Gastroesophageal sphincter (tissue), 4 donors: ENCODE data around the gene KCTD21. TPM values are rescaled to one million over a fixed set of nuclear protein-coding genes. Genes with fewer than 3 reads are reported as not detected.

Experiments
- ATAC-seq: fragments of 150-250 bp; one replicate; pipeline ENCODE4 v1.9.1; 2016; ENCODE audit warnings: mild to moderate bottlenecking, moderate library complexity
- H3K27ac ChIP-seq, 4 donors: fragments of 200-600 bp; sonication (generic) in 3 of 4; 1 replicate in 3 of 4; 2 replicates in 1 of 4; pipeline ENCODE4 v1.5.1; 2016 to 2019
- H3K27me3 ChIP-seq: fragments of 200-600 bp; sonication (generic); one replicate; pipeline ENCODE4 v1.5.1; 2019
- H3K36me3 ChIP-seq, 2 donors: fragments of 200-600 bp; sonication (generic); one replicate each; pipeline ENCODE4 v1.5.1; 2019; ENCODE audit warnings: control low read depth in 1 of 2
- H3K4me1 ChIP-seq, 3 donors: fragments of 200-600 bp; sonication (generic); 1 replicate in 2 of 3; 2 replicates in 1 of 3; pipeline ENCODE4 v1.5.1; 2016 to 2019; ENCODE audit warnings: control low read depth in 2 of 3
- H3K4me3 ChIP-seq, 2 donors: fragments of 200-600 bp; sonication (generic); one replicate each; pipeline ENCODE4 v1.5.1; 2019; ENCODE audit warnings: mild to moderate bottlenecking in 1 of 2, moderate library complexity in 1 of 2
- H3K9me3 ChIP-seq, 3 donors: fragments of 200-600 bp; sonication (generic); one replicate each; pipeline ENCODE4 v1.5.1; 2017 to 2019; ENCODE audit warnings: control low read depth in 2 of 3
- EP300 ChIP-seq: sonication (generic); formaldehyde crosslinking; IDR thresholded peaks from one replicate; pipeline ENCODE4 v1.6.1; 2017; ENCODE audit warnings: antibody characterized with exemption, mild to moderate bottlenecking
- POLR2A ChIP-seq, 2 donors: fragments of 450-650 bp; IDR thresholded peaks; one replicate each; pipeline ENCODE4 v1.6.1; 2017; ENCODE audit warnings: antibody characterized with exemption in 2 of 2, mild to moderate bottlenecking in 2 of 2, moderate library complexity in 1 of 2
- POLR2AphosphoS5 ChIP-seq: sonication (generic); formaldehyde crosslinking; IDR thresholded peaks from one replicate; pipeline ENCODE4 v1.6.1; 2017; ENCODE audit warnings: antibody characterized with exemption
- WGBS, 2 donors: methylation state at CpG; one replicate each; pipeline ENCODE4 v1.1.5; 2018; ENCODE audit warnings: low coverage in 1 of 2; 5-methylcytosine and 5-hydroxymethylcytosine counted together
- total RNA-seq, 4 donors: library from RNA; depleted of rRNA; stranded (reverse); fragments of >200 nt; gene quantifications; one replicate each; pipeline ENCODE4 v1.1.0, GENCODE V29; 2016
- TF ChIP-seq, protein P1 (sequence below), 4 experiments: fragments of 200-600 bp in 2 of 4; fragments of 450-650 bp in 2 of 4; sonication (generic) in 1 of 4; IDR thresholded peaks; one replicate each; pipeline ENCODE4 v1.5.1; 2017 to 2019; ENCODE audit warnings: antibody characterized with exemption in 4 of 4, mild to moderate bottlenecking in 2 of 4, moderate library complexity in 2 of 4

KCTD21 gene
- total RNA-seq, 4 donors from 2014 or later: 5.7 to 18.6 (median 9.9) TPM

DNA sequence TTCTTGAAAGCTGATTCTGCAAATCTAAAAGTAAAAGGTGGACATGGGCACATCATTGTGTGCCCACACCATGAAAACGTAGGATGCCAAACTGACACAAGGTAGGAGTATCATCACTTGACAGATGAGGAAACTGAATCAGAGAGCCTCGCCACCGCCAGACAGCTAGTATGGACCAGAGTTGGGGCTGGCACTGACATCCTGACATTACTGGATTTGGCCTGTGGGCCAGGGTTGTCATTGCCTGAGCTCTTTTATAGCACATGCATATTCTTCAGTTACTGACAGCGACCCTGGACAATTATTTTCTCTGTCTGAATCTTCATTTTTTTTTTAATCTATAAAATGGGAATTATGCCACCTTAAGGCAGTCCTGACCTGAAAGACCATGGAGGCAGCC lies 16.8 kb upstream of the KCTD21 start:
- H3K36me3 ChIP-seq: peaks cover 0 to 81% of the 10 kb centered on the region in 2 donors
- 100% methylated on average over 1 to 3 of the region's 4 CpGs for WGBS, 2 donors

DNA sequence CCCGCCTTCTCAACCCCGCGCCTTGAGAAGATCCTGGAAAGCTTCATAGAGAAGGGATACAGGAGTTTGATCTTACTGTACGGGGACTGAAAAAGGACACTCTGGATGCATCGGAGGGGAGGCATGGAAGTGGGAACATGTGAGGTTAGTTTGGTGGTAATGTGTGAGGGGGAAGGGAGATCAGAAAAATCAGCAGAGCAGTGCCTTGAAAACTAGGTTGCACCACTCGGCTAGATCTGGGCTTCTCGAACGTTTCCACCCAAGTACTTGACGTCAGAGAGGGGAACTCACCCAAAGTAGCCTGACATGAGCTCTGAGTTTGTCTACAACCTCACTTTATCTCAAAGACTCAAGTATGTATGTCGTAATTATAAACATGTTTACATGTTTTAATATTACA lies 14.8 kb upstream of the KCTD21 start:
- no peaks in the 10 kb centered on the region for H3K9me3 ChIP-seq
- TF ChIP-seq, protein P1, sequence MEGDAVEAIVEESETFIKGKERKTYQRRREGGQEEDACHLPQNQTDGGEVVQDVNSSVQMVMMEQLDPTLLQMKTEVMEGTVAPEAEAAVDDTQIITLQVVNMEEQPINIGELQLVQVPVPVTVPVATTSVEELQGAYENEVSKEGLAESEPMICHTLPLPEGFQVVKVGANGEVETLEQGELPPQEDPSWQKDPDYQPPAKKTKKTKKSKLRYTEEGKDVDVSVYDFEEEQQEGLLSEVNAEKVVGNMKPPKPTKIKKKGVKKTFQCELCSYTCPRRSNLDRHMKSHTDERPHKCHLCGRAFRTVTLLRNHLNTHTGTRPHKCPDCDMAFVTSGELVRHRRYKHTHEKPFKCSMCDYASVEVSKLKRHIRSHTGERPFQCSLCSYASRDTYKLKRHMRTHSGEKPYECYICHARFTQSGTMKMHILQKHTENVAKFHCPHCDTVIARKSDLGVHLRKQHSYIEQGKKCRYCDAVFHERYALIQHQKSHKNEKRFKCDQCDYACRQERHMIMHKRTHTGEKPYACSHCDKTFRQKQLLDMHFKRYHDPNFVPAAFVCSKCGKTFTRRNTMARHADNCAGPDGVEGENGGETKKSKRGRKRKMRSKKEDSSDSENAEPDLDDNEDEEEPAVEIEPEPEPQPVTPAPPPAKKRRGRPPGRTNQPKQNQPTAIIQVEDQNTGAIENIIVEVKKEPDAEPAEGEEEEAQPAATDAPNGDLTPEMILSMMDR (IDR thresholded peaks at IDR 0.05): no peak
- TF ChIP-seq POLR2A (IDR thresholded peaks at IDR 0.05) (no peak), POLR2AphosphoS5 (no peak), EP300 (no peak)
- H3K4me1 ChIP-seq: no peaks in the 10 kb centered on the region
- no peak overlapping the region for H3K27ac ChIP-seq
- H3K4me3 ChIP-seq: no peak overlapping the region
- H3K36me3 ChIP-seq: peaks cover 0 to 80% of the 10 kb centered on the region in 2 donors
- WGBS, 2 donors: 73 to 87% methylated on average over 10 of the region's 10 CpGs
- H3K27me3 ChIP-seq: no peaks in the 10 kb centered on the region
- ATAC-seq: no peak

More for the DNA sequence above, 16.8 kb upstream of the KCTD21 start:
- no peaks in the 10 kb centered on the region for H3K4me1 ChIP-seq
- TF ChIP-seq, protein P1 (IDR thresholded peaks at IDR 0.05): no peak
- TF ChIP-seq POLR2AphosphoS5: no peak
- ATAC-seq: no peak
- no peaks in the 10 kb centered on the region for H3K9me3 ChIP-seq
- no peak overlapping the region for H3K27ac ChIP-seq
- no peaks in the 10 kb centered on the region for H3K27me3 ChIP-seq
- no peak overlapping the region for H3K4me3 ChIP-seq

DNA sequence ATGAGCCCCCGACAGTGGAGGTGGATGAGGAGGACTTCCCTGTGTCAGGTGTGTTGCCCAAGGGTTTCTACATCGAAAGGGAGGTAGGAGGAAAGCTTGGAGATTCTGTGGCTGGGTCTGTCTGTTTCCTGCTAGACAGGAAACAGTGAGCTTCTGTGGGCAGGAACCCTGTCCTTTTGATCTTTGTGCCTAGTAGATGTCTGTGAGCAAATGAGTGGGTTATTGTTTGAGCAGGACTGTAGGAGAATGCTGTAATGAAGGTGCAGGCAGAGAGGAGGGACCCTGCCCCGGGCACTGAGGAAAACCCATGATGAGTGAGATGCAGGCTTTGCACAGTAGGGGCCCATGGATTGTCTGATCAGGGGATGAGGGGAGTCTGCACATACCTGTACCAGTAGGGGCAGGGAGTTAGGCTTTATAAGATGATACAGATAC lies 14.3 kb upstream of the KCTD21 start:
- TF ChIP-seq EP300: no peak
- H3K36me3 ChIP-seq: peaks cover 0 to 80% of the 10 kb centered on the region in 2 donors
- ATAC-seq: no peak
- H3K9me3 ChIP-seq: no peaks in the 10 kb centered on the region
- H3K27ac ChIP-seq: no peak overlapping the region
- no peaks in the 10 kb centered on the region for H3K4me1 ChIP-seq
- no peak overlapping the region for H3K4me3 ChIP-seq
- H3K27me3 ChIP-seq: no peaks in the 10 kb centered on the region
- WGBS, 2 donors: 63 to 83% methylated on average over 1 to 3 of the region's 3 CpGs

DNA sequence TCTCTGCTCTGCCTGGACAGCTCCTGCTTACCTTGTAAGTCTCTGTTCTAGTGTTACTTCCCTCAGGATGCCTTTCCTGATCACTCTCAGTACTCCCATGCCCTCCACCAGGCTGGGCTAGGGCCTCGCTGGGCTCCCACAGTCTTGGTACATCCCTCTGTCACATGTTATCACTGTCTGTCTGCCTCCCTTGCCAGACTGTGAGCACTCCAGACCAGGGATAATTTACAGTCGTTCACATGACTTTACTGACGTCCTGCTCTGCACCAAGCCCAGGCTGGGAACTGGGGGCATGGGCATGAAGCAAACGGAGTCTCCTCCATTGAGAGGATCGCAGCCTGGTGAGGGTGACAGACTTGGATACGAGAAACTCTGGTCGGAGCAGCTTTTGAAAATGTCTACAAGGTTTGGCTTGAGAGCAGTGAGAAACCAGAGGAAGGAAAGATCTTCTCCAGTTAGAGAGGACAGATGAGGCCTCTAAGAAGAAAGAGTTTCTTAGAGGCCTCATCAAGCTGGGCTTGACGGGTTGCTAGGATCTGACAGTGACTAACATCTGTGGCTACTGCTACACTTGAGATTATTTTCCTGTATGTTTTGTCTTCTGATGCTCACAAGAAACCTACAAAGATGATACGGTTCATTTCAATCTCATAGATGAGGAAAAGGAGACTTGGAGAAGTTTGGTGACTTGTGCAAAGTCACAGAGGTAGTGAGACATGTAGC lies 12.8 kb upstream of the KCTD21 start:
- 93 to 100% methylated on average over 1 to 8 of the region's 9 CpGs for WGBS, 2 donors
- ATAC-seq: no peak
- no peak overlapping the region for H3K4me3 ChIP-seq
- H3K27me3 ChIP-seq: no peaks in the 10 kb centered on the region
- H3K36me3 ChIP-seq: peaks cover 0 to 78% of the 10 kb centered on the region in 2 donors
- TF ChIP-seq POLR2A (IDR thresholded peaks at IDR 0.05): no peak
- TF ChIP-seq POLR2AphosphoS5: no peak
- TF ChIP-seq, protein P1 (IDR thresholded peaks at IDR 0.05): no peak
- TF ChIP-seq EP300: no peak
- H3K9me3 ChIP-seq: no peaks in the 10 kb centered on the region
- peaks cover 0 to 8% (median 0%) of the 10 kb centered on the region in 3 donors for H3K4me1 ChIP-seq
- H3K27ac ChIP-seq: no peak overlapping the region

DNA sequence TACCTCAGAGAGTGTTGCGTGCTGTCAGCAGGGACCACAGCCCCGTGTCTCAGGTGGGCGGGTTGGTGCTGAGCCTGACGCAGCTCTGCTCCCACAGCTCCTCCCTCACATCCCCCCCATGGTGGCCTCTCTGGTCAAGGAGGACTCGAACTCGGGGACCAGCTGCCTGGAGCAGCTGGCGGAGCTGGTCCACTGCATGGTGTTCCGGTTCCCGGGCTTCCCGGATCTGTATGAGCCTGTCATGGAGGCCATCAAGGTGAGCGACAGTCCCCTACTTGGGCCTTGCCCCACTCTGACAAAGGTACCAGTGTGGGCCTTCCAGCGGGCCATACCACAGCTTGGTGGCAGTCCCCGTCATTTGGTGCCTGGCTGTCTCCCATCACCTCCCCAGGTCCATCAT lies 12.1 kb upstream of the KCTD21 start:
- H3K36me3 ChIP-seq: peaks cover 0 to 72% of the 10 kb centered on the region in 2 donors
- peaks cover 0 to 15% (median 0%) of the 10 kb centered on the region in 3 donors for H3K4me1 ChIP-seq
- no peaks in the 10 kb centered on the region for H3K9me3 ChIP-seq
- no peak overlapping the region for H3K4me3 ChIP-seq
- no peak for TF ChIP-seq EP300
- H3K27ac ChIP-seq: no peak overlapping the region
- ATAC-seq: no peak
- no peaks in the 10 kb centered on the region for H3K27me3 ChIP-seq
- no CpG with 5 or more reads among the region's 13 CpGs for WGBS, 2 donors

DNA sequence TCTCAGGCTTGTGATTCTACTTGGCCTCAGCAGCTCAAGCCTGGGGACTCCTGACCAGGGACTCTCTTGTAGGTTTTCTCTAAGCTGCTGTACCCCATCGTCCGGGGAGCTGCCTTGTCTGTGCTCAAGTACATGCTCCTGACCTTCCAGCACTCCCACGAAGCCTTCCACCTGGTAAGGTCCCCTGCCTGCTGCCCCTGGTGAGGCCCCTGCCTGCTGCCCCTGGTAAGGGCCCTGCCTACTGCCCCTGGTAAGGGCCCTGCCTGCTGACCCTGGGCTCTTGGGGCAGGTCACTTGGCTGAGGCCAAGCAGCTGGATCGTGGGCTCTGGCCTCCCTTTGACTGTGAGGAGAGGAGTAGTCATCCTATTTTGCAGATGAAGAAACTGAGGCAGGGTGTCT lies 11.6 kb upstream of the KCTD21 start:
- 100% methylated on average over 1 of the region's 4 CpGs; no CpG with 5 or more reads in 1 of the 2 donors for WGBS, 2 donors
- Histone ChIP-seq H3K27ac (no peak overlapping the region), H3K4me3 (no peak overlapping the region), H3K27me3 (no peaks in the 10 kb centered on the region), H3K9me3 (no peaks in the 10 kb centered on the region), H3K36me3 (peaks cover 0 to 67% of the 10 kb centered on the region in 2 donors), H3K4me1 (peaks cover 0 to 16% (median 0%) of the 10 kb centered on the region in 3 donors)
- TF ChIP-seq POLR2AphosphoS5: no peak
- no peak for TF ChIP-seq POLR2A (IDR thresholded peaks at IDR 0.05)
- no peak for TF ChIP-seq EP300
- TF ChIP-seq, protein P1 (IDR thresholded peaks at IDR 0.05): no peak
- no peak for ATAC-seq
